GM21526 (cell line): ENCODE data around the gene KIAA0319L.

Source experiments
- ATAC-seq: cut with Tn5 transposase; IDR thresholded peaks from one replicate; pipeline ENCODE4 v1.9.1; 2021; ENCODE audit warnings: moderate library complexity; ENCODE audit not compliant: unreplicated experiment, low FRiP score

Gene KIAA0319L

DNA sequence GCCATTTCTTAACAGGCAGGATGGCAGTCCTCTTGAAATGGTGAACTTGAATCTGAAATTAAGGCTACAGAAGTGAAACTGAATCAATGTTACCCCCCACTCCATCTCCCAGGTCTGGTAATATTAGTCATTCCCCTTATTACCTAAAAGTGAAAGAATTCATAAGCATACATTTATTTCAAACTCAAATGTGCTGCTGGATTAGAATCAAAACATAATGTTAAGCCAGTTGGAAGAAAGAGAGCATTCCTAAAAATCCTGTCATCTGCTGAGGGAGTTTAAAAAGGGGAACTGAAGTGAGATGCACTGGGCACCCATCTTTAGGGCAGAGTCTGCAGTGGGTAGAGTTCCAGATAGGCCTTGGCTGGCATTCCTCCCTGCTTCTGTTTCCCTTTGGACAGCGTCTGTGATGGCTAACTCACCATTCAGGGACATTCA, 17.4 kb downstream of the KIAA0319L start:
- ATAC-seq = no peak

DNA sequence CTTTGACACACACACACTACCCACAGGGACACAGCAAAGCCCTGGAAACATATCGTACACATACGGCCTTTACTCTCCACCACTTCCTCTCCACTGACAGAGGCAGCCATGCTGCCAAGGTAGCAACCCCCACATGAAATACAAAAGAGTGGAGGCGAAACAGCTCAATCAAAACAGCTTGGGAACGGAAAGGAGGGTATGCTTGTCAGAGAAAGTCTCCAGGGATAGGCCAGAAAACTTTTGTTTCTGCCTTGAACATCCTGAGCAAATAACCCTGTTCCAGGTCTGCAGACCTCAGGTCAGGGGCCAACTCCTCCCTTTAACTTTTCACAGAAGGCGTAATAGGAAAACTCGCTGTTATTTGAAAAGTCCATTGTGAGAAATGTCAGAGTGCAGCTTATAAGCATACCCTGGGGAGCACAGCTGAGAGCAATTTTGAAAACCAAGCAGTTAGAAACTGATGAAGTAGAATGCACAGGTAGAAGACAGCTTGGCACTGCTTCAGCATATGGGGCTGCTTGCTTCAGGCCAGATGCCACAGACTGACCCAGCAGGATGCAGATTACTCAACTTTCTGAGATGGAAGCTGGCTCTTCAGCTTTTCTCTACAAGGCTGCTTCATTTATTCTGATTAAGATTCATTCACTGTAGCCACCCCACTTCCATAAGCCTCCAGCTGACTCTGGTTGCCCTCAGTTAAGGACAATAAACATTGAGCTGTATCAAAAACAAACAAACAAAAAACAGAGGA, 18.0 kb downstream of the KIAA0319L start:
- no peak for ATAC-seq

DNA sequence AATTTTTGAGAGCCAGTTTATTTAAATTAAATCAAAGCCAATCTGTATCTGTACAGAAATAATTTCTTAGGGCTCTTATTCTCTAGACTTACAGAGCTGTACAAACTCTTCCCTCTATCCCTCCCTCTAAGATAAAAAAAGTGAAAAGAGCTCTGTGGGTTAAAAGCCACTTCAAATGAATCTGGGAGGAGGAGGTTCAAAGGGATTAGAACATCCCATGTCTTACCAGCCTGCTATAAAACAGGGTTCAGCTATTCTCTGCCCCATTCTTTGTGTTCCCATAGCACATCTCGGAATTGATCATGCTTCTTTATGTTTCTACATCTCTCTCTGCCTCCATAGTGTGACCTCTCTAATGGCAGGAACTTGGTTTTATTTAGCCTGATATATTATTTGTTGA, 19.4 kb downstream of the KIAA0319L start:
- no peak for ATAC-seq

DNA sequence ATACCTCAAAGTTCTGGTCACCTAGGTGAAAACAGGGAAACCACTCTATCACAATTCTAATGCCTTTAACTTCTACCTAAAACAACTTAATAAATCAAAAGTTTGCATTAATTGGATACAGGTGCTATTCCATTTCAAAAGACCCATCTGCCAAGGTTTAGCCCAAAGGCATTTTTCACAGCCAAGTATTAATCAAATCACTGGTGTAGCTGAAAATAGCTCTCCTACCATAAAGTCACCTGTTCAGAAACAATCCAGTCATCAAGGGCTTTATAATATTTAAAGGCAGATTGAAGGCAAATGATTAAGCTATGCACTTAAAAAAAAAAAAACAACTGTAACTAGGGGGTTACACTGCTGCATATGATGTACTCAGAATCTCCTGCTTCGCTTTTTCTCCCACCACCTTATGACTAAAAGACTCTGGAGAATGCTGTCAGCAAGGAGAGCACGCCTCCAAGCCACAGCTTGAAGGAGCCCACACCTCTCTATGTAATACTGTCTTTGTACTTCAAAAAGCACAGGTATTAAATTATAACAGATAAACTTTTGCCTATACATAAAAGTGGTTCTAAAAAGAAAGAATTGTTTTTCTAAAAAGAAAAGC, 20.5 kb downstream of the KIAA0319L start:
- ATAC-seq = no peak

DNA sequence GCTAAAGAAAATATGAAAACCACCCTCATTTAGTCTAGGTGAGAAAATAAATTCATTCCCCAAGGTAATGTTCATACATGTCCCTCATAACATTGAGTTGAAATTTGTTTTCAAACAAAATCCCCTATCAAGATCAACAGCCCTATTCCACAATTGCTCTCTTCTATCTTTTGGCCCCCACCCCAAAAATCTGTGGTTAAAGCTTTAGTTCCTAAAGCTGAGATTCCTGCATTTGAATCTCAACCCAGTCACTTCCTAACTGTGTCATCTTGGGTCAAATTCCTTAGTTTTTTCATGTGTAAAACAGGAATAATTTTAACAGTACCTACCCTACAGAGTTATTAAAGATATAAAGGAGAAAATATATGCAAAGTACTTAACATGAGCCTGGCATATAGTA, 22.0 kb downstream of the KIAA0319L start:
- no peak for ATAC-seq

DNA sequence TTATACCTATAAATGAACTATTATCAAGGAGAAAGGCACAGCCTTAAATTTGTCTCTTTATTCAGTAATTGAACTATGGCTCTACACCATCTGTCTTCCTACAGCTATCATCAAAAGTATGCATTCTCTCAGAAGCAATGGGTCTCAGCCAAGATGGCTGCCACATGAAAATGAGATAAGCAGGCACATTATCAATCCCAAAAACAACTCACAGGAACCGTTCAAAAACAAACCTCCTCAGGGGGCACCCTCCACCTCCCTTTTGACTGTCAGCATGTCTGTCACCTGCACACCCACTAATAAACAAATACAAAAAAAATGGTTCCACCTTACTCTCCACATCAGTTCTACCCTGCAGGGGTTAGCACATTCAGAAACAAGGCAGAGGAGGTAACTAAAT, 23.6 kb downstream of the KIAA0319L start:
- no peak for ATAC-seq

DNA sequence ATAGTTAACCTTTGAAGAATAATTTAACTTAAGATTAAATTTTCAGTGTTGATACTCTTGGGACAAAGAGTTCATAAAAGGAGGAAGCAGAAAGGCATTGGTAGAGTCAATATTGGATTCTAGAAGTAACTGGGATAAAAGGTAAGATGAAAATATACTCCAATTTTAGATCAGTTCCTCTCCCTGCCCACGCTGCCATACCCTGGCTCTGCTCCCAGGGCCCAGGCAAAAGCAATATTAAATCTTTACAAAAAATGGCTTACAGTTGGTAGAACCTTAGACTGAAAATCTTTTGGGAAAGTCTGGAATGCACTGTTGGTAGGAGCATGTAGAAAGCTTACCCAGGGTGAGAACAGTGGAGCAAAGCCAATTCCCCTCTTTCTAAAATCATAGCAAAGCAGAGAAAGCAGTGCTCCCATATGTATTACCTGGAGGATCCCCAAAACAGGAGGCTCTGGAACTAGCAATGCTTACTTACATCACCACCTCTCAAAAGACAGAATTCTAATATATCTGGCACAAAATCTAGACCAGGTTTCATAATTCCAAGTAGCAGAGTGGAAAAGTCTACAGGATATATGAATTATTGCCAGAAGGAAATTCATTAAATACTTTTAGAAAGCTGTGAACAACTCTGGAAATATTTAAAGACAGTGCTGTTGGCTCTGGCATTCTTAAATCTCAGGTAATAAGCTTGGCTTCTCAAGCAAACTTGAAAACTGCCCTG, 24.5 kb downstream of the KIAA0319L start:
- no peak for ATAC-seq

DNA sequence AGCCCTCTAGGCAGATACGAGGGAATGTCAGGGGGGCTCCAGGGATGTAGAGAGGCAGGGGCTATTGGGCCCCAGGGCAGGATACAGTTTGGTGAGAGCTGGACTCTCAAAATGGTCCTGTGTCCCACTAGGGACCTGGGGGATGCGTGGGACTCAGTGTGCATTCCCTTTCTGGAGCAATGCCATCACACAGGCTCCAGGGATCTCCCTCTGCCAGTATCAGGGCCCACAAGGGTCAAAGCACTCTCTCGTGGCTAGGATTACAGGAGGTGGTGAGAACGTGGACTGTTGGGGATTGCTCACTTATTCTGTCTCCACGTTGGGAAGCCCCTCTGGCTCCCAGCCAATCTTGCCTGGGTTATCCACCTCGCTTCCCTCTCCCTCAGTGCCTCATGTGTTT, 25.8 kb downstream of the KIAA0319L start:
- ATAC-seq = no peak

DNA sequence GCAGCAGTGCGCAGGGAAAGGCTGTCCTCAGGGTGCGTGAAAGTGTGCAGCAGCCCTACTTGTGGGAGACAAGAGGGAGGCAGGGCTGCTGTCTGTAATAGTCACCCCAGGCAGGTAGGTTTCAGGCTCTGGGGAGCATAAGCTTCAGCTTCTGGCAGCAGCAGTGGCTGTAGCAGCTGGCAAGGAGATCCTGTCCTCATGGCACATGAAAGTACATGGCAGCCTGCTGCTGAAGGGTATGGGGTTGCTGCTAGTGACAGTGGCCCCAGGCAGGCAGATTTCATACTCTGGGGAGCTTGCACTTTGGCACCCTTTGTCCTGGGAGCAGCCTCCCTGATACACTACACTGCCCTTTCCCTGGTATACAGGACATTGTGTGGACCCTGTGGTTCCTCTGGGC, 26.3 kb downstream of the KIAA0319L start:
- ATAC-seq = no peak

DNA sequence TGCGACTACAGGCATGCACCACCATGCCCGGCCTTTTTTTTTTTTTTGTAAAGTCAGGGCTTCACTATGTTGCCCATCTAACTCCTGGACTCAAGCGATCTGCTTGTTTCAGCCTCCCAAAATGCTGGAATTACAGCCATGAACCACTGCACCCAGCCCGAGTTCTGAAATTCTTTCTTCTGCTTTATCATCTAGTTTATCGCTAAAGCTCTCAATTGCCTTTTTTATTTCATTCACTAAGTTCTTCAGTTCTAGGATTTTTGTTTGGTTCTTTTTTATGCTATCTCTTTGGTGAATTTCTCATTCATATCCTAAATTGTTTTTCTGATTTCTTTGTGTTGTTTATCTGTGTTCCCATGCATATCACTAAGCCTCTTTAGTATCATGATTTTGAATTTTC, 27.0 kb downstream of the KIAA0319L start:
- ATAC-seq = no peak

DNA sequence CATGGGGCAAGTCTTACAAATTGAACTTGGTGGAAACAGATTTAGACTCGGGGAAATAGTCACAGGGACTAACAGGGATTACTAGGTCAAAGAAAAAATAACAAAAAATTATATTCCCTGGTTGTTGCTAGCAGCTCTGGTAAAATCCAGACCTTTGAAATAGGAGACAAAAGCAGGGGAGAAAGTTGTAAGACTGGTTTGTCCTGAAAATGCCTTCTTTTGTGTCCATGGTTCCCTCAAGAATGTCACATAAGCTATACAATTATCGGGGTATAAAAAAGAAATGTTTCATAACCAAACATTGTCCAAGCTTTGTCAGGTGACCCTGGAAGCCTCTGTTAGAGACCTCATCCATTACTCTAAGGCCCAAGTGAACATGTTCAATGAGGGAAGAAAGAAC, 33.1 kb downstream of the KIAA0319L start:
- ATAC-seq = no peak

DNA sequence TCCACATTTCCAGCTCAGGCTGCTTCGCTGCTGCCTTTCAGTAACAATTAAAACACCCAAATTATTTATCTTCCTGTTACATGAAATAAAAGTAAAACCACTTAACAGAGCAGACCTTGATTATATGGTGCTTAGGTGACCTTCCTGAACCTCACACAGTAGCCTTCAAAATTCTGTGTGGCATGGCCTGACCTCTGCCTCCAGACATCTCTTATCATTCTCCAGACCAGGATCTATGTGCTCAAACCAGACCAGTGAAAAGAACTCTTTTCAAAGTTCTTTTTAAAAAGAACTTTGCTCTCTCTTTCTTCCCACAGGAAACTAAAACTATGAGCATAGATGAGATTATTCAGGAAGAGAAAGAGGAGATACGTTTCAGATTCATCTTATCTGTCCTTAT, 37.8 kb downstream of the KIAA0319L start:
- ATAC-seq = no peak

DNA sequence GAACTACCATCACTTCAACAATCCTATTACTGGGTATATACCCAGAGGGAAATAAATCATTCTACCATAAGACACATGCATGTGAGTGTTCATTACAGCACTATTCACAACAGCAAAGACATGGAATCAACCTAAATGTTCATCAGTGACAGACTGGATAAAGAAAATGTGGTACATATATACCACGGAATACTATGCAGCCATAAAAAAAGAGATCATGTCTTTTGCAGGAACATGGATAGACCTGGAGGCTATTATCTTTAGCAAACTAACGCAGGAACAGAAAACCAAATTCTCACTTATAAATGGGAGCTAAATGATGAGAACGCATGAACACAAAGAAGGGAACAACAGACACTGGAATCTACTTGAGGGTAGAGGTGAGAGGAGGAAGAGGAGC, 39.0 kb downstream of the KIAA0319L start:
- no peak for ATAC-seq

DNA sequence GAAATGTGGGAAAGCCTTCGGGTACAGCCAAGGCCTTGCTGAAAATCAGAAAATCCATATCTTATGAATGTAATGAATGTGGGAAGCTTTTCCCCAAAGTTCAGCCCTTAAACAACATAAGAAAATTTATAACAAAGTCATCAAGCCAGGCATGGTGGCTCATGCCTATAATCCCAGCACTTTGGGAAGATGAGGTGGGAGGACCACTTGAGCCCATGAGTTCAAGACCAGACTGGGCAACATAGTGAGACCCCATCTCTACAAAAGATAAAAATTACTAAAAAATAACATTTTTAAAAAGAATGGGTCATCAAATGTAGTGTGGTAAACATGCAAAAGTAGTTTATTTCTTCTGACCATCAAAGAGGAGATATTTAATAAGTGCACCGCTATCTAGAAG, 45.9 kb downstream of the KIAA0319L start:
- ATAC-seq = no peak

DNA sequence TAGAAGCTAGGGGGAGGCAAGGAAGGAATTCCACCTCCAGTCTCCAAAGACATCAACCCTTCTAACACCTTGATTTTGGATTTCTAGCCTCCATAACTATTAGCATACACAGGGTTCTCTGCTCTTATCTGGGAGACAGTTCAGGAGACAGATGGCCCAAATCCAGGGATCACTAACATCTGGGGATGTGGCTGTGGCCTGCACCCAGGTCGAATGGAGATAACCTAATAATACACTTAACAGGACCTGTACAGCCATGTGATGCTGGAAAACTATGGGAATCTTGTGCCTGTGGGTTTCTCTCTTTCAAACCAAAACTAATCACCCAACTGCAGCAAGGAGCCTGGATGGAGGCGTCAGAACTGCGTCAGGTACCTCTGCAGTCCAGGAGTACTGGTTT, 47.6 kb downstream of the KIAA0319L start:
- no peak for ATAC-seq

DNA sequence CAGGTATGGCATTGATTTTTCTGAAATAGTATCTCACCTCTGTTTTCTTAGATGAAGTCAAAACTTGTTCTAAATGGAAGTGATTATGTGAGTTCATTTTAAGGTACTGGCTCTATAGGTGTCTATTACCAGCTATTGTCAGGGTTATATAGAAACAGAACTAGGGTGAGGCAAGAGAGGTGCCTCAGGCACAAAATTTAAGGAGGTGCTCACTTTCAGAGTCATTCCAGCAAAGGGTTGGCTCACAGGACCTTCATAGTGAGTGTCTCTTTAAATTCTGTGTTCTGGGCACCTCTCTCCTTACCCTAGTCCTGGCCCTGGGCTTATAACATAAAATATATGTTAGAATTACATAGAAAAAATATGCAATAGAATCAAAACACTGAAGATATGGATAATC, 49.3 kb downstream of the KIAA0319L start:
- ATAC-seq = no peak

DNA sequence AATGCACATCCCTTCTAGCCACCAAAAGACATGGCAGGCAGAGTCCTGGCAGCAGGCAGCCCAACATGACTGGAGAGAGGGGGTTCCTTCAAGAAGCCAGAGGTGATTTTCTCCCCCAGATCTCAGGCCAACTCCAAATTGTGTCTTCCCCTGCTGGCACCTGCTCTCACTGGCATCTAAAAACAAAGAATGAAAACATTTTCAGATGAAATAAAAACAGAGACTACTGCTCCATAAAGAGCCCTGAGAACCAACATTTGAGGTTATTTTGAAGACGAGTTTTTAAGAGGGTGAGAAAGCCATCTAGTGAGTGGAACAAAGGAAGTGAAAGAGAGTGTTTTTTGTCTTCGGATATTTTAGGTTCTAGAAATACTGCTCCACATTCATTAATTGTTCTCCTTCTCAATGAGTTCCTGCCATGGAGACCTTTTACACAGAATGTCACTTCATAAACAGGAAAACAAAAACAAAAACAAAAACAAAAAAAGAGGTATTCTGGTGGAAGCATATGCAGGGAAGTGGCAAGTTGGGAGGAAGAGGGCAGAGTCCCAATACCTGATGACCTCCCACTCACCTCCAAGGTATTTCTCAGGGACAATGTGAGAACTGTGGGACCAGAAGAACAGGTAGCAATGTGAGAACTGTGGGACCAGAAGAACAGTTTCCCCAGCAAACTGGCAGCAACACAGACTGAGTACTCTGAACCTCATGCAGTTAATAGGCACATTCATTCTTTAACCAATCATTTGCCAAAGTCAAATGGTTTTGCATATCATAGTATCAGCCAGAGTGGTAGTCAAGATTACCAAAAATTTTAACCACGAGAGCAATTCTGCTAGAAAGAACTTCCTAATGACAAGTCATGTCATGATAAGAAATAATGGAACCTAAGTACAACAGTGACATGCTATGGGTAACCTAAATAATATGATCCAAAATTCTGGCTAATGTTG, 50.0 kb downstream of the KIAA0319L start:
- ATAC-seq = no peak

DNA sequence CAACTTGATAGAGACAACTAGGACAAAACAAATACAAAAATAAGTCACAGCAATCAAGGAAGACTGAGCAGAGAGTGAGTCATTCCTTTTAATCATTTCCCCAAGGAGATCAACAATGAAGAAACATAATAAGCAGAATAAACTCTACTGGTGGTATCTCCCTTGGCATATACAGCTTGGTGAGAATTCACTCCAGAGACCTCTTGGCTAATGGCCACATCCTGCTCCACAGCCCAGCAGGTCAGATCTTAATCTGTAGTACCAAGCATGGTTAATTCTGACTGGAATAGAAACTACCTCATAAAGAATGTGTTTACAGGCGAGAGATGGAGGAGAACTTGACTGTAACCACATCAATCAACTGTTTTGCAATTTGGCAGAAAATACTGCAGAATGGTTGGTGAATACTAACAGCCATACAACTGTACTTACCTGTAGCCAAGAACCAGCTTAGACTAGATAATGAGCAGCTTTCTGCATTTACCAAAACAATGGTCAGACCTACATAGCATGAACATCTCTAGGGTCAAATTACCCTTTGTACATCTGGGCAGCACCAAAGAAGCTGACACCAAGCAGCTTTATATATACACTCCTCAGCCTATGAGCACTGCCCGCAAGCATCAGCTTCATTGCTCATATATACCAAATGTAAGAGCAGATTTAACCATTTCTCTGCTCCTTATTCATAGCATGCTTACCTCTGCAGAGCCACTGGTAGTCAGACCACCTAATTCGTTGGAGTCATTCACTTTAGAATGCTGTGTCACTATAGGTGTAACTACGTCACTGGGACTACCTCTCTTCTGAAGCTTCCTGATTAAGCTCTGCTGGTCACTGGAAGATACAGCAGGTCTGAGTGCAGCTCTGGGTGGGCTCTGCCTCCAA, 51.0 kb downstream of the KIAA0319L start:
- no peak for ATAC-seq

DNA sequence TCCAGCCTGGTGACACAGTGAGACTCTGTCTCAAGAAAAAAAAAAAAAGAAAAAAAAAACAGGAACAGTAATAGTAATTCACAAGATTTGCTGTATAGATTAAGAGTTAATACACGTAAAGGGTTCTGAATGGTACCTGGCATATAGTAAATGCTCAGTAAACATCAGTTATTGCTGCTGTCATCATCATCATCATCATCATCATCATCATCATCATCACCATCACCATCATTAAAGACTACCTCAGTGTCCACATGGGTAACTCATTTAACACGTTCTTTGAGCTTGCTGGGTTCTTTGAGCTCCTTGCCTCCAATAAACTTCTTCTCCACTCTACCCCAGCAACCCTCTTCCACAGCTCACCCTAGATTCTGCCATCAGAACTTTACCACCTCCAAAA, 55.0 kb downstream of the KIAA0319L start:
- ATAC-seq = no peak

DNA sequence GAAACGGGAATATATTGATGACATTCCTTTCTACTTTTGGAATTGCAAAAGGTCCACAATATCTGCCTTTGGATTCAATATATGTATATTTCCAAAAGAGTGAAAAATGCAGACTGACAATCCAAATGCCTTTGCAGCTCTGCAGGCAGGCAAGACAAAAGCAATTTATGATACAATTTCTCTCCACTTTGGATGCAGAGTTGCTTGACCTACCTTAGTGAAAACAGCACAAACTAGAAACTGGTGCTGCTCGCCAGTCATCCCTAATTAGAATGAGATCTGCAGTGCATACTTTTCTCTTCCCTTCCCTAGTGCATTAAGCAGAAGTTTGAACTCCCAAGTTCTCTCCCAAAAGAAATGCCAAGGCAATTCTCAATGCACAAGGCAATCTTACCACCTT, 56.8 kb downstream of the KIAA0319L start:
- ATAC-seq = no peak
